SK-N-SH (cell line): ENCODE data around the gene ZNF213. TPM values are rescaled to one million over a fixed set of nuclear protein-coding genes. Genes with fewer than 3 reads are reported as not detected.

Experiments
- CTCF ChIA-PET: fragments of 300-600, 350-600 bp; formaldehyde crosslinking; extraction: SDS; loops from one replicate; lab custom pipeline; 2021; lab: Yijun Ruan, JAX
- POLR2A ChIA-PET: fragments of 350-600 bp; sonication (Branson Sonifier 250); formaldehyde crosslinking; extraction: SDS; loops from one replicate; lab custom pipeline; 2020; ENCODE audit warnings: antibody characterized with exemption, inconsistent platforms; lab: Yijun Ruan, JAX
- DNase-seq: peaks from one replicate; pipeline ENCODE4 v3.0.0; 2012
- H2AFZ ChIP-seq: fragments of 200-600 bp; sonication (generic); 2 replicates; pipeline ENCODE4 v1.8.1; 2016; ENCODE audit warnings: antibody characterized with exemption, mild to moderate bottlenecking, low read depth
- H3F3A ChIP-seq: fragments of 200-600 bp; sonication (generic); replicated peaks from 2 replicates; pipeline ENCODE3; 2016; ENCODE audit warnings: antibody characterized with exemption, mild to moderate bottlenecking; ENCODE audit not compliant: insufficient read depth
- H3K27ac ChIP-seq, 2 experiments: fragments of 200-500 bp in 1 of 2; fragments of 200-600 bp in 1 of 2; sonication (Bioruptor generic) in 1 of 2; sonication (generic), shearing (Covaris generic) in 1 of 2; 2 replicates each; pipeline versions ENCODE4 v1.5.1 to v1.6.1; 2014 to 2016; ENCODE audit warnings: low read depth in 2 of 2, inconsistent platforms in 1 of 2, low read length in 1 of 2, mild to moderate bottlenecking in 1 of 2, mixed read lengths in 1 of 2
- H3K27me3 ChIP-seq: fragments of 200-600 bp; sonication (generic), shearing (Covaris generic); 2 replicates; pipeline ENCODE4 v1.6.1; 2016; ENCODE audit warnings: mixed run types; ENCODE audit not compliant: insufficient read depth
- H3K36me3 ChIP-seq, 2 experiments: fragments of 200-500 bp in 1 of 2; fragments of 200-600 bp in 1 of 2; sonication (Bioruptor generic) in 1 of 2; sonication (generic) in 1 of 2; replicated peaks in 1 of 2; 2 replicates each; pipeline versions ENCODE3 to v1.5.1; 2014 to 2016; ENCODE audit warnings: low read length in 1 of 2, mild to moderate bottlenecking in 1 of 2; ENCODE audit not compliant: insufficient read depth in 2 of 2, control insufficient read depth in 1 of 2
- H3K4me1 ChIP-seq, 2 experiments: fragments of 200-500 bp in 1 of 2; fragments of 200-600 bp in 1 of 2; sonication (Bioruptor generic) in 1 of 2; sonication (generic), shearing (Covaris generic) in 1 of 2; 2 replicates each; pipeline versions ENCODE4 v1.5.1 to v1.6.1; 2014 to 2016; ENCODE audit warnings: low read depth in 1 of 2, low read length in 1 of 2, mixed run types in 1 of 2; ENCODE audit not compliant: insufficient read depth in 2 of 2, control insufficient read depth in 1 of 2
- H3K4me2 ChIP-seq: fragments of 200-600 bp; sonication (generic), shearing (Covaris generic); 2 replicates; pipeline ENCODE4 v1.6.1; 2017; ENCODE audit warnings: mixed run types
- H3K4me3 ChIP-seq, 2 experiments: fragments of 200-500 bp in 1 of 2; fragments of 200-600 bp in 1 of 2; sonication (Bioruptor generic) in 1 of 2; sonication (generic), shearing (Covaris generic) in 1 of 2; 2 replicates each; pipeline versions ENCODE4 v1.5.1 to v1.8.1; 2014 to 2016; ENCODE audit warnings: low read depth in 2 of 2, inconsistent platforms in 1 of 2, low read length in 1 of 2, mild to moderate bottlenecking in 1 of 2, mixed read lengths in 1 of 2, moderate library complexity in 1 of 2
- H3K79me2 ChIP-seq: fragments of 200-600 bp; sonication (generic); 2 replicates; pipeline ENCODE4 v1.8.1; 2017; ENCODE audit warnings: mild to moderate bottlenecking; ENCODE audit not compliant: insufficient read depth
- H3K9ac ChIP-seq: fragments of 200-600 bp; sonication (generic); 2 replicates; pipeline ENCODE4 v1.6.1; 2017; ENCODE audit warnings: mixed run types
- H3K9me2 ChIP-seq: fragments of 200-600 bp; sonication (generic); 2 replicates; pipeline ENCODE4 v1.6.1; 2017; ENCODE audit warnings: mixed run types
- H3K9me3 ChIP-seq: fragments of 200-600 bp; sonication (generic); 2 replicates; pipeline ENCODE4 v1.6.1; 2017; ENCODE audit warnings: mixed run types, mild to moderate bottlenecking, moderate library complexity
- H4K20me1 ChIP-seq: fragments of 200-600 bp; sonication (generic); 2 replicates; pipeline ENCODE4 v1.6.1; 2017; ENCODE audit warnings: mild to moderate bottlenecking, mixed run types; ENCODE audit not compliant: insufficient read depth
- CHD2 ChIP-seq: fragments of 150-350 bp; IDR thresholded peaks from 2 replicates; pipeline ENCODE4 v1.6.1; 2018; ENCODE audit warnings: low read length; ENCODE audit not compliant: partially characterized antibody
- EP300 ChIP-seq, 2 experiments: IDR thresholded peaks; 2 replicates each; pipeline versions ENCODE4 v1.4.0 to v1.6.1; 2012; ENCODE audit warnings: borderline replicate concordance in 1 of 2, low read depth in 1 of 2, low read length in 1 of 2
- EZH2phosphoT487 ChIP-seq: fragments of 200-600 bp; sonication (generic); IDR thresholded peaks from 2 replicates; pipeline ENCODE4 v1.6.1; 2017; ENCODE audit warnings: low read depth, mixed run types, mild to moderate bottlenecking, antibody characterized with exemption, moderate library complexity, borderline replicate concordance
- FOSL2 ChIP-seq: IDR thresholded peaks from 2 replicates; pipeline ENCODE4 v1.4.0; 2012; ENCODE audit warnings: low read depth, mild to moderate bottlenecking, moderate library complexity, borderline replicate concordance
- FOXJ3 ChIP-seq: sonication (generic); formaldehyde crosslinking; IDR thresholded peaks from 2 replicates; pipeline ENCODE4 v1.5.1; 2020; ENCODE audit warnings: mild to moderate bottlenecking, missing genetic modification reagents
- GATA2 ChIP-seq: sonication (generic); formaldehyde crosslinking; IDR thresholded peaks from 2 replicates; pipeline ENCODE4 v1.5.0; 2020; ENCODE audit warnings: mild to moderate bottlenecking, missing genetic modification reagents
- MXI1 ChIP-seq: IDR thresholded peaks from 2 replicates; pipeline ENCODE4 v1.6.1; 2012; ENCODE audit warnings: mild to moderate bottlenecking, low read depth, low read length, improper control_type of control experiment
- NFIC ChIP-seq: IDR thresholded peaks from 2 replicates; pipeline ENCODE4 v1.4.0; 2012; ENCODE audit warnings: borderline replicate concordance
- NRF1 ChIP-seq: IDR thresholded peaks from 2 replicates; pipeline ENCODE4 v1.6.1; 2012; ENCODE audit warnings: low read depth, mild to moderate bottlenecking, low read length
- POLR2AphosphoS5 ChIP-seq: IDR thresholded peaks from 2 replicates; pipeline ENCODE4 v1.6.1; 2012; ENCODE audit warnings: low read depth, low read length
- RCOR1 ChIP-seq: fragments of 150-350 bp; IDR thresholded peaks from 2 replicates; pipeline ENCODE4 v1.6.1; 2017; ENCODE audit warnings: antibody characterized with exemption, low read length
- RFX5 ChIP-seq: IDR thresholded peaks from 2 replicates; pipeline ENCODE4 v1.6.1; 2012; ENCODE audit warnings: mild to moderate bottlenecking, improper control_type of control experiment, low read length
- SIN3A ChIP-seq: IDR thresholded peaks from 2 replicates; pipeline ENCODE4 v1.6.1; 2012; ENCODE audit warnings: low read depth, mild to moderate bottlenecking, low read length, moderate library complexity, borderline replicate concordance
- SMC3 ChIP-seq: IDR thresholded peaks from 2 replicates; pipeline ENCODE4 v1.6.1; 2012; ENCODE audit warnings: low read depth, low read length, improper control_type of control experiment
- TAF1 ChIP-seq: IDR thresholded peaks from 2 replicates; pipeline ENCODE4 v1.6.1; 2012; ENCODE audit warnings: low read depth, mild to moderate bottlenecking, low read length, moderate library complexity, borderline replicate concordance
- TCF12 ChIP-seq: IDR thresholded peaks from 2 replicates; pipeline ENCODE4 v1.4.0; 2012
- TEAD4 ChIP-seq: IDR thresholded peaks from 2 replicates; pipeline ENCODE4 v1.4.0; 2012; ENCODE audit warnings: mild to moderate bottlenecking, borderline replicate concordance; ENCODE audit not compliant: insufficient read depth
- YY1 ChIP-seq: IDR thresholded peaks from 2 replicates; pipeline ENCODE4 v1.4.0; 2012; ENCODE audit warnings: low read depth, mild to moderate bottlenecking
- WGBS: methylation state at CpG from one replicate; pipeline ENCODE4 v1.1.6; 2017; ENCODE audit warnings: low lambda C conversion rate; 5-methylcytosine and 5-hydroxymethylcytosine counted together
- polyA plus RNA-seq, 3 experiments: library from polyadenylated mRNA; depleted of rRNA; stranded (reverse); fragments of >200 nt; gene quantifications; 2 replicates each; pipeline ENCODE4 v1.2.3, GENCODE V29; 2012
- TF ChIP-seq, protein P1 (sequence below): IDR thresholded peaks from 2 replicates; pipeline ENCODE4 v1.6.1; 2012; ENCODE audit warnings: mild to moderate bottlenecking, low read depth, low read length, moderate library complexity
- TF ChIP-seq, protein P2 (sequence below): IDR thresholded peaks from 2 replicates; pipeline ENCODE4 v1.4.0; 2012; ENCODE audit warnings: low read depth, borderline replicate concordance
- TF ChIP-seq, protein P3 (sequence below): IDR thresholded peaks from 2 replicates; pipeline ENCODE4 v1.4.0; 2012; ENCODE audit warnings: low read depth, borderline replicate concordance
- TF ChIP-seq, protein P4 (sequence below): IDR thresholded peaks from 2 replicates; pipeline ENCODE4 v1.4.0; 2012; ENCODE audit warnings: low read depth

The ZNF213 gene
- polyA plus RNA-seq, 1 of the 3 experiments (the other 2 are of a cell fraction), result 1.1 TPM

DNA sequence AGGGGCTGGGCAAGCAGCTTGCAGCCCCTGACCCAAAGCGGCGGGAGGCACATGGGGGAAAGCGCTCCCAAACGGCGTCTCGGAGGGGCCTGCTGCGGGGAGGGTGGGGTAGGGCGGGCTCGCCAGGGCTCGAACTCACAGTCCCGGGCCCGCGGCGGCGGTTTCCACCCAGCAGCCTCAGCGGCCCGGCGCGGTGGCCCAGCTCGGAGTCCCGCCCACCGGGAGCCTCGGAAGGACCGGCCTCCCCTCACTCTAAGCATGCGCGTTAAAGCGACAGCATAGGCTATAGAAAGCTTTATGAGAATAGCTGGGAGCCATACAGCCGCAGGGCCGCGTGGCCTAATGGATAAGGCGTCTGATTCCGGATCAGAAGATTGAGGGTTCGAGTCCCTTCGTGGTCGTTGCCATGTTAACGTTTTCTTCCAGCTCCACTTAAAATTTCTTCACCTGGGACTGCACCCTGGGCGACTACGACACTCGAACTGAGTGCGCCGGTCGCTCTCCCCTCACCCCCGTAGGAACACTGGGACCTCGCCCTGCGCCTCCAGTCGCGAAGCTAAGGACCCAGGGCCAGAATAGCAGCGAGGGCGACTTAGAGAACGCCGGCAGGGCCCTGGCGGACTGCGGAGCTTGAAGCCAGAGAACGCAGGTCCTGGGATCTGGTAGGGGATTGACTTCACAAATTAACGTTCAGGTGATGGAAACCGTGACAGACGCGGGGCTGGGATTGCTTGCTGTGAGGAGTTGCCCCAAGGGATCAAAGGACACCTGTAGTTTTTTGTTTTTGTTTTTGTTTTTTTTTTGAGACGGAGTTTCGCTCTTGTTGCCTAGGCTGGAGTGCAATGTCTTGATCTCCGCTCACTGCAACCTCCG lies 15.8 kb downstream of the ZNF213 start:
- Histone ChIP-seq H3K4me1 (peaks cover 0 to 13% of the 10 kb centered on the region in 2 experiments; a peak in 1 of 4 replicates), H3K9me3 (no peaks in the 10 kb centered on the region), H3F3A (peaks cover 41% of the 10 kb centered on the region), H3K9me2 (no peaks in the 10 kb centered on the region), H3K79me2 (no peaks in the 10 kb centered on the region), H3K4me3 (peak overlapping the region; percentile 78 to 91), H3K4me2 (peak overlapping the region; percentile 83), H3K27ac (peak overlapping the region; percentile 66 to 73), H3K27me3 (no peaks in the 10 kb centered on the region), H4K20me1 (peaks cover 3% of the 10 kb centered on the region; the same call in 1 of the 2 replicates), H3K9ac (peak overlapping the region; percentile 81), H3K36me3 (no peaks in the 10 kb centered on the region), H2AFZ (peak overlapping the region; percentile 87)
- DNase-seq, result peak; percentile 98
- 2% methylated on average over 37 of the region's 62 CpGs for WGBS
- CTCF ChIA-PET, result interaction anchor here (0.6 to 5.7 kb wide), 17 partner anchors 10 to 307 kb away, joined by 3 to 62 read pairs (median 5); partner anchors contain the start of genes CLDN6 and ZNF213
- POLR2A ChIA-PET, result interaction anchor here (0.6 to 2.2 kb wide), 5 partner anchors 16 to 133 kb away, joined by 3 to 18 read pairs (median 5); partner anchors contain the start of genes ZNF213 and ZNF263
- peak; percentile 16; the same call in 1 of the 2 replicates for TF ChIP-seq GATA2 (CRISPR knock-in tag)
- no peak for TF ChIP-seq NFIC
- TF ChIP-seq, protein P1, sequence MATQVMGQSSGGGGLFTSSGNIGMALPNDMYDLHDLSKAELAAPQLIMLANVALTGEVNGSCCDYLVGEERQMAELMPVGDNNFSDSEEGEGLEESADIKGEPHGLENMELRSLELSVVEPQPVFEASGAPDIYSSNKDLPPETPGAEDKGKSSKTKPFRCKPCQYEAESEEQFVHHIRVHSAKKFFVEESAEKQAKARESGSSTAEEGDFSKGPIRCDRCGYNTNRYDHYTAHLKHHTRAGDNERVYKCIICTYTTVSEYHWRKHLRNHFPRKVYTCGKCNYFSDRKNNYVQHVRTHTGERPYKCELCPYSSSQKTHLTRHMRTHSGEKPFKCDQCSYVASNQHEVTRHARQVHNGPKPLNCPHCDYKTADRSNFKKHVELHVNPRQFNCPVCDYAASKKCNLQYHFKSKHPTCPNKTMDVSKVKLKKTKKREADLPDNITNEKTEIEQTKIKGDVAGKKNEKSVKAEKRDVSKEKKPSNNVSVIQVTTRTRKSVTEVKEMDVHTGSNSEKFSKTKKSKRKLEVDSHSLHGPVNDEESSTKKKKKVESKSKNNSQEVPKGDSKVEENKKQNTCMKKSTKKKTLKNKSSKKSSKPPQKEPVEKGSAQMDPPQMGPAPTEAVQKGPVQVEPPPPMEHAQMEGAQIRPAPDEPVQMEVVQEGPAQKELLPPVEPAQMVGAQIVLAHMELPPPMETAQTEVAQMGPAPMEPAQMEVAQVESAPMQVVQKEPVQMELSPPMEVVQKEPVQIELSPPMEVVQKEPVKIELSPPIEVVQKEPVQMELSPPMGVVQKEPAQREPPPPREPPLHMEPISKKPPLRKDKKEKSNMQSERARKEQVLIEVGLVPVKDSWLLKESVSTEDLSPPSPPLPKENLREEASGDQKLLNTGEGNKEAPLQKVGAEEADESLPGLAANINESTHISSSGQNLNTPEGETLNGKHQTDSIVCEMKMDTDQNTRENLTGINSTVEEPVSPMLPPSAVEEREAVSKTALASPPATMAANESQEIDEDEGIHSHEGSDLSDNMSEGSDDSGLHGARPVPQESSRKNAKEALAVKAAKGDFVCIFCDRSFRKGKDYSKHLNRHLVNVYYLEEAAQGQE, result 0 out of 2 replicates have a peak, but pooled peaks have one; percentile 13
- TF ChIP-seq SMC3, result no peak
- TF ChIP-seq RCOR1, result peak; percentile 36; the same call in 1 of the 2 replicates
- TF ChIP-seq FOSL2, result peak; percentile 63; the same call in 1 of the 2 replicates
- TF ChIP-seq MXI1, result 0 out of 2 replicates have a peak, but pooled peaks have one; percentile 17
- 0 out of 2 replicates have a peak, but pooled peaks have one; percentile 10 for TF ChIP-seq TAF1
- TF ChIP-seq TEAD4, result peak; percentile 94
- peak; percentile 19; the same call in 1 of the 2 replicates for TF ChIP-seq POLR2AphosphoS5
- TF ChIP-seq, protein P2, sequence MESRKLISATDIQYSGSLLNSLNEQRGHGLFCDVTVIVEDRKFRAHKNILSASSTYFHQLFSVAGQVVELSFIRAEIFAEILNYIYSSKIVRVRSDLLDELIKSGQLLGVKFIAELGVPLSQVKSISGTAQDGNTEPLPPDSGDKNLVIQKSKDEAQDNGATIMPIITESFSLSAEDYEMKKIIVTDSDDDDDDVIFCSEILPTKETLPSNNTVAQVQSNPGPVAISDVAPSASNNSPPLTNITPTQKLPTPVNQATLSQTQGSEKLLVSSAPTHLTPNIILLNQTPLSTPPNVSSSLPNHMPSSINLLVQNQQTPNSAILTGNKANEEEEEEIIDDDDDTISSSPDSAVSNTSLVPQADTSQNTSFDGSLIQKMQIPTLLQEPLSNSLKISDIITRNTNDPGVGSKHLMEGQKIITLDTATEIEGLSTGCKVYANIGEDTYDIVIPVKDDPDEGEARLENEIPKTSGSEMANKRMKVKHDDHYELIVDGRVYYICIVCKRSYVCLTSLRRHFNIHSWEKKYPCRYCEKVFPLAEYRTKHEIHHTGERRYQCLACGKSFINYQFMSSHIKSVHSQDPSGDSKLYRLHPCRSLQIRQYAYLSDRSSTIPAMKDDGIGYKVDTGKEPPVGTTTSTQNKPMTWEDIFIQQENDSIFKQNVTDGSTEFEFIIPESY, result no peak; the same call in 1 of the 2 replicates
- TF ChIP-seq EP300 (IDR thresholded peaks at IDR 0.05; ENCODE audit: borderline replicate concordance in 1 of 2, low read depth in 1 of 2, low read length in 1 of 2), result peak in 1 of 2 experiments; percentile 50; a peak in 1 of 4 replicates
- TF ChIP-seq, protein P3, sequence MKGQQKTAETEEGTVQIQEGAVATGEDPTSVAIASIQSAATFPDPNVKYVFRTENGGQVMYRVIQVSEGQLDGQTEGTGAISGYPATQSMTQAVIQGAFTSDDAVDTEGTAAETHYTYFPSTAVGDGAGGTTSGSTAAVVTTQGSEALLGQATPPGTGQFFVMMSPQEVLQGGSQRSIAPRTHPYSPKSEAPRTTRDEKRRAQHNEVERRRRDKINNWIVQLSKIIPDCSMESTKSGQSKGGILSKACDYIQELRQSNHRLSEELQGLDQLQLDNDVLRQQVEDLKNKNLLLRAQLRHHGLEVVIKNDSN, result peak; percentile 13; the same call in 1 of the 2 replicates
- peak; percentile 39; the same call in 1 of the 2 replicates for TF ChIP-seq FOXJ3 (CRISPR knock-in tag)
- TF ChIP-seq TCF12, result 0 out of 2 replicates have a peak, but pooled peaks have one; percentile 37
- no peak for TF ChIP-seq EZH2phosphoT487
- TF ChIP-seq SIN3A, result peak; percentile 78; the same call in 1 of the 2 replicates
- TF ChIP-seq, protein P4, sequence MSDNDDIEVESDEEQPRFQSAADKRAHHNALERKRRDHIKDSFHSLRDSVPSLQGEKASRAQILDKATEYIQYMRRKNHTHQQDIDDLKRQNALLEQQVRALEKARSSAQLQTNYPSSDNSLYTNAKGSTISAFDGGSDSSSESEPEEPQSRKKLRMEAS, result peak; percentile 26; the same call in 1 of the 2 replicates
- no peak for TF ChIP-seq YY1
- TF ChIP-seq NRF1, result peak; percentile 72
- peak; percentile 63 for TF ChIP-seq CHD2
- TF ChIP-seq RFX5, result no peak
